HG03354 (cell line): ENCODE results near the gene PCDH1.
"Not testable (repeated sequence)": the region's sequence is repeated elsewhere in the genome, so short reads cannot be mapped to it uniquely, and the experiment has no call there.

Source experiments
- ATAC-seq: cut with Tn5 transposase; IDR thresholded peaks from one replicate; pipeline ENCODE4 v1.9.1; 2021; ENCODE audit warnings: mild to moderate bottlenecking; ENCODE audit not compliant: unreplicated experiment, poor library complexity, severe bottlenecking

Gene PCDH1

DNA sequence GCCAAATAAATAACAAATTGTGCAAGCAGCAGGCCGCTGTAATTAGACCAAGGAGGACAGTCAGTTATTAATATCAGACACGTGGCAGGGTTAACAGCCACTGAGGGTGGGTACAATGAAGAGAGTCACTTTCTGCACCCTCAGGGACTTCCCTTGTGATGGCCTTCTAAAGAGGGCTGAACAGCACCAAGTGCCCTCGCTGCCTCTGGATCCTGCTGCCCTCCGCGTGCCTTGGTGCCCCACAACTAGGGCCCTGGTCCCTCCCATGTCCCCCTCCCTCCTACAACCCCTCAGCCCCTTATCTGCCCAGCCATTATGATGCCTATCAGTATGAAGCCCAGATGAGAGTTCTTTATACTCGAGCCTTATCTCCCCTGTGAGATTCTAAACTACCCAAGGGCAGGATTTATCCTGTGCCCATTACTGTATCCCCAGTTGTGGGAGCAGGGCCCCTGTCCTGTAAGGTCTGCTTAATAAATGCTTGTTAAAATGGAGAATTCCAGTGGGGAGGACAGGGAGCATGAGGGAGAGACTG is 37.3 kb downstream of the PCDH1 start:
- no peak for ATAC-seq

DNA sequence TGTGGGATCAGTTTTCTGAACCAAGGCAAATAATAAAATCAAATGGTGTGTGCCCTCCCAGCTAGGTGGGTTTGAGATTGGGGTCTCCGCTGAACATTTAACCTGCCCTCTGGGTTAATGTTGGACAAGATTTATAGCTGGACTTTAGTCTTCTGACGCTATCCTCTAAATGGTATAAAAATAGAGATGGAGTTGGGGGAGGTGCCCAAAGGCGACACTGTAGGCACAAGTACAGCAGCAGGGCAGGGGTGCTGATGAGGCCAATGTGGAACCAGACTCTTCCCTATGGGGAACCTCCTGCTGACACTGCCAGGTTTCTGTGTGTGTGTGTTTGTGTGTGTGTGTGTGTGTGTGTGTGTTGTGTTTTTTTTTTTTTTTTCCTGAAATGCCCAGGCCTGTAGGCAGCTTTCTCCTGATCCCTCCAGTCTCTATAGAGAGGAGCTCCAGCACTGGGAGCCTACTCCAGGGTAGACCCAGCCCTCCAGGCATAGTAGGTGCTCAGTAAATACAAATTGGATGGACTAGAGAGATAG is 37.9 kb downstream of the PCDH1 start:
- ATAC-seq = no peak

GRCh38 chr5:141839015-141839513 is 39.1 kb downstream of the PCDH1 start:
- ATAC-seq = no peak

DNA sequence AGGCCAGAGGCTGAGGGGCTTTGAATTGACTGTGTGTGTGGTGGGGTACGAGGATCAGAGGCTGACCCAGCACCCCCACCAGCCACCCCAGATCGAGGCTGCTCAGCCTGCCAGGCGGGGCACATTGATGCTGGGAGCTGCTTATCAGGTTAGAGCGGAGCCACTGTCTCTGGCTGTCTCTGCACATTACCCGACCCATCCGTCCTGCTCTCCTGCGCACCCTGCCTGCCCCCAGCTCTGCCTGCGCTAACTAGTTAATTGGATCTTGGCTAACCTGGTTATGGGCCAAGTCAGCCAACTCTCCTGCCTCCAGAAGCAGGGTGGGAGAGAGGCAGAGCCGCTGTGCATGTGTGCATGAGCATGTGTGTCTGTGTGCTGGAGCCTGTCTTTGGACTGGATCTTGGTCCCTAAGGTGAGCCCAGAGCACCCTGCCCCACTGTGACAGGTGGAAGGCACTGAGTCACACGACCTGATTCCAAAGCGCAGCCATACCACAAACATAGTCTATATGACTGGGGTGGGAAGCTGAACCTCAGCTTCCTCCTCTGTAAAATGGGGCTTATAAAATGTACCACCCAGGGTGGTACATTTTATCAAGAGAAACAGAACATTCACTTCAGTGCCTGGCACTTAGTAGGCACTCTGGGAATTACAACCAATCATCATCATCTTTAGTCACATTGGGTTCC is 39.7 kb downstream of the PCDH1 start:
- ATAC-seq = no peak

DNA sequence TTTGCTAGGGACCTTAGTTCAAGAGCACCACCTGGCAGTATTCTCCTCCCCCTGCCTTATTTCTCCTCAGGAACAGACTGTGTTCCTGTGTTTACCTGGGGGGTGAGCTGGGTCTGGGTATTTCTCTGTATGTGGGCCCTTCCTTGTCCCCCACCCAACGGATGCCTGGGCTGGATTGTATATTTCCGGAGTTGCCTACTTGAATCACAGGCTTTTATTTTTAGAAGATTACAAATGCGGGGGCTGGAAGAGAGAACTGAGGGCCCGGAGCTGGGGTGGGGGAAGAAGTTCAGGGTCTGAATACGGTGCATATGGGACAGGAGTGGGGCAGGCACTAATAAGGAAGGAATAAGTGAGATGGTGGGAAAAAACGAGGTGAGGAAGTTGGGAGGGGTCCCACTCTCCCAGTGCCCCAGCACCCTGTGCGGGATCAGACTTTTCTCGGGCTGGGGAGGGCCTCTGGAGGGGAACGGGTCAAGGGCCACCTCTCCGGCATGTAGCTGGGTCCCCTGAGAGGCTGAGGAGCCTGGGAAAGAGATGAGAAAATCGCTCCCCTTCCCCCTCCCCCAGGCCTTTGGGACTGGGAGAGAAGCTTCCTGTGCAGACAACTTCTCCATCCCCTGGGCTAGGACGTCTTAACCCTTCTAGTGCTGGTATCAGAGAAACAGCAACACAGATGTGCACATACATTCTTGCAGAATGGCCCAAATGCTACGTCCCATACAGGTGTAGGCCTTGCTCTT is 42.1 kb downstream of the PCDH1 start:
- no peak for ATAC-seq

DNA sequence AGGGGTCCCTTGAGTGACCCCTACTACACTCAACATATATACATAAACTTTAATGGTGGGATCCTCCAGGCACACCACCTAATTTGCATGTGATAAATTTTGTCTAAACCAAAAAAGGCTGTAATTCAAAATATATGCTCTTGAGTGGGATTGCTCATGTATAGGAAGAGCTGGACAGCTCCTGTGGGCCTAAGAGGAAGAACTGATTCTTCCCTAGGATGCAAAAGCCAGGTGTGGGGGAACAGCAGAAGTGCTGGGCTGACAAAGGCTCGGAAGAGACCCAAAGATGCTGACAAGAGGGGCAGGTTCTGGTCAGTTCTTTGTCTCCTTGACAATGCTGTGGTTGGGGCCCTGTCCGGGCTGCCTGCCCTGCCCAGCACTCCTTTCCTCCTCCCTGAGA is 43.9 kb downstream of the PCDH1 start:
- ATAC-seq = no peak

- no peak for ATAC-seq
Observed at GRCh38 chr5:141832131-141832530, 46.1 kb downstream of the PCDH1 start.

- ATAC-seq = no peak
Observed at GRCh38 chr5:141828162-141828561, 50.0 kb downstream of the PCDH1 start.

DNA sequence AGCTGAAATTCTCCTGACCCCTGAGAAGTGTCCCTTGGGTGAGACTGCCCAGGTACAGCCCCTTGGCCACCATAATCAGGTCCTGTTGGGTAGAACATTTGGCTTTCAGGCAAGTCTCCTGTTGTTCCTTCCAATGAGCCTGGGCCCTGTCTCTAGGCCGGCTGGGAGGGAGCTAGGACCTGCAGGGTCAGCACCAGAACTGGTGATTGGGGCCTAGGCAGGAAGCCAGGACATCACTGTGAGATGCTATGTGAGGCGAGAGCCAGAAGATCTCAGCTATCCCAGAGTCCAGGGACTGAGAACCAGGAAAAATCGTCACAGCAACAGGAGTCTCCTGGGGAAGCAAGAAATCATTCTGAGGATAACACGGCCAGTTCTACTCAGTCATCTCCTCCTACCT is 51.5 kb downstream of the PCDH1 start:
- ATAC-seq = no peak

DNA sequence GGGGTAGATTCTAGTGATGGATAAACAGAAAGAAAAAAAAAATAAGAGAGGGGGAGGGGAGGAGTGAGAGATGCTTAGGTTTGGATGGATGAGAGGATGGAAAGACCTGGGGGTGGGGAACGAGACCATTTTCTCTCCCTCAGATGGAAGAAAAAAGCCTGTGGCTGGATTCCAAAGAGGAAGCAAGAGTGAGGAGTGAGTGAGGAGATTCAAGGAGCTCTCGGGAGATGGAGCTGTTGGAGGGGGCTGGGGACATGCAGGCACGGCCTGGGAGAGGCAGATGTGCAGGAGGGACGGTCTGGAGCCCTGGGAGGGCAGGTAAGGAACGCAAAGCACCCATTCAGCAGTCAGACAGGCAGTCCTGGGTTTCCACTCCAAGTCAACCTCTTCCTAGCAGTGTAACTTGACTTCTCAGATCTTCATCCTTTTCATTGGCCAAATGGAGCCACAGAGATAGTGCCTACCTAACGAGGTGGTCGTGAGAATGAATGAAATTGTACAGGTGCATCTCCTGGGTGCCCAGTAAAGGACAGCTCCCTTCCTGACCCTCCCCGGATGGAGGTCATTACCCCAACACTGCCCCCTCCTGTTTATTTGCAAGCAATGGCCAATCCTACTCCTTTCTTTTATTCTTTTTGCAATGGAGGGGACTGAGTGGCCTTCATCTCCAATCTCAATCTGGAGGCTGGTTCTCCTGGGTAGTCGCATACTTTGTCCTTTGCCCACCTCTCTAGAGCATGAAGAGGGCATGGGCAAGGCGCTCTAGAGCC is 52.2 kb downstream of the PCDH1 start:
- no peak for ATAC-seq

DNA sequence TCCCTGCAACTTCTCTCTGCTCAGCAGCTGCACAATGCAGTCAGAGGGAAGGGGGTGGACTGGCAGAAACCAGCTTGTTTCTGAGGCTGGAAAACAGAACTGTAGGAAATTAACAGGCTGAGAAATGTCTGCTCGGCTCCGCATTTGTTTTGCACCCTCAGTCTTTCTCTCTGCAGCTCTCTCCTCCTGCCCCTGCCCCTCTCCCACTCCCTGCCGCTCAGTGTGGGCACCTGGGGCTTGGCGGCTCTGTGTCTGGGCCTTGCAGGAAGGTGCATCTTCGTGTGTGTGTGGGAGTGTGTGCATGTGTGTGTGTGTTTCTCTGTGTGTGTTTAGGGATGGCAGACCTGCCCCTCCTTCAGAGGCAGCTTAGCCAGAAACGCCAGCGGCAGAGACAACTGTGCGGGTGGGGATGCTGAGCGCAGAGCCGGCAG is 53.0 kb downstream of the PCDH1 start:
- no peak for ATAC-seq

DNA sequence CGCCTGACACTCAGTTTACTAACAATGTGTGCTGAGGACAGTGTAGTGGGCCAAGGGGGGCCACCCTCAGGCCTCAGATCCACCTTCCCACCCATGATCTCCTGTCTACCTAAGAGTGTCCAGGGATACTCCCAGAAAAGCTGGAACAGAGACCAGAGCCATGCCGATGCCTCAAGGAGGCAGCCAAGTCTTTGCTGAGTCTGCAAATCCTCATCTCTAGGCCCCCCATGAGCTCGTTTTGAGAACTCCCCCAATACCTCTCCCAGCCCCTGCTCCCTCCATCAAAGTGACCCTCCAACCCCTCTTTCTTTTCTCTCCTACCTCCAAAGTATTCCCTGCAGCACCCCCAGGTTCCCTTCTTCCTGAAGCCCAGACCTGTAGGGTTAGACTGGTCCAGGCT is 53.5 kb downstream of the PCDH1 start:
- ATAC-seq = no peak

GRCh38 chr5:141823056-141823455 is 55.2 kb downstream of the PCDH1 start:
- no peak for ATAC-seq

- ATAC-seq = no peak
Observed at GRCh38 chr5:141822144-141822543, 56.1 kb downstream of the PCDH1 start.

- ATAC-seq = no peak
Observed at GRCh38 chr5:141821430-141821925, 56.7 kb downstream of the PCDH1 start.

DNA sequence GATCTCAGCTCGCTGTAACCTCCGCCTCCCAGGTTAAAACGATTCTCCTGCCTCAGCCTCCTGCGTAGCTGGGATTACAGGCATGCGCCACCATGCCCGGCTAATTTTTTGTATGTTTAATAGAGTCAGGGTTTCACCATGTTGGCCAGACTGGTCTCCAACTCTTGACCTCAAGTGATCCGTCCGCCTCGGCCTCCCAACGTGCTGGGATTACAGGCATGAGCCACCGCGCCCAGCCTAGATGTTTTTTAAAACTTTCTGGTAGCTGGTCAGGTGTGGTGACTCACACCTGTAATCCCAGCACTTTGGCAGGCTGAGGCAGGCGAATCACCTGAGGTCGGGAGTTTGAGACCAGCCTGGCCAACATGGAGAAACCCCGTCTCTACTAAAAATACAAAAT is 57.5 kb downstream of the PCDH1 start:
- not testable (repeated sequence) for ATAC-seq

- no peak for ATAC-seq
Observed at GRCh38 chr5:141817631-141818030, 60.6 kb downstream of the PCDH1 start.

GRCh38 chr5:141816598-141817399 is 61.4 kb downstream of the PCDH1 start:
- no peak for ATAC-seq

GRCh38 chr5:141815796-141816180 is 62.4 kb downstream of the PCDH1 start:
- ATAC-seq = no peak
